ENCODE data around the gene CORO6. TPM values are rescaled to one million over a fixed set of nuclear protein-coding genes. Genes with fewer than 3 reads are reported as not detected.

Gene CORO6
- total and polyA plus RNA-seq, 2 of the 13 experiments (the other 11 are each of a cell fraction or from before 2014, with no cell fraction given): 0.42 to 0.82 TPM

- TF ChIP-seq, protein P1, sequence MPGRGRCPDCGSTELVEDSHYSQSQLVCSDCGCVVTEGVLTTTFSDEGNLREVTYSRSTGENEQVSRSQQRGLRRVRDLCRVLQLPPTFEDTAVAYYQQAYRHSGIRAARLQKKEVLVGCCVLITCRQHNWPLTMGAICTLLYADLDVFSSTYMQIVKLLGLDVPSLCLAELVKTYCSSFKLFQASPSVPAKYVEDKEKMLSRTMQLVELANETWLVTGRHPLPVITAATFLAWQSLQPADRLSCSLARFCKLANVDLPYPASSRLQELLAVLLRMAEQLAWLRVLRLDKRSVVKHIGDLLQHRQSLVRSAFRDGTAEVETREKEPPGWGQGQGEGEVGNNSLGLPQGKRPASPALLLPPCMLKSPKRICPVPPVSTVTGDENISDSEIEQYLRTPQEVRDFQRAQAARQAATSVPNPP (CRISPR knock-in tag; IDR thresholded peaks at IDR 0.05): no peak
- TF ChIP-seq ZSCAN20 (CRISPR knock-in tag; IDR thresholded peaks at IDR 0.05; ENCODE audit: borderline replicate concordance) (no peak), ZNF792 (CRISPR knock-in tag; IDR thresholded peaks at IDR 0.05) (0 out of 2 replicates have a peak, but pooled peaks have one; percentile 10), ZSCAN31 (CRISPR knock-in tag; IDR thresholded peaks at IDR 0.05; ENCODE audit: low read depth) (peak; percentile 56; the same call in 1 of the 2 replicates), RARG (CRISPR knock-in tag; IDR thresholded peaks at IDR 0.05; ENCODE audit: low read depth) (no peak), XBP1 (CRISPR knock-in tag; IDR thresholded peaks at IDR 0.05) (no peak), POLR2AphosphoS2 (IDR thresholded peaks at IDR 0.05; ENCODE audit: low read depth, low read length) (no peak), ZNF274 (CRISPR knock-in tag; IDR thresholded peaks at IDR 0.05) (peak; percentile 34; the same call in 1 of the 2 replicates), HNRNPLL (IDR thresholded peaks at IDR 0.05; ENCODE audit: low read depth, low read length, poor library complexity, severe bottlenecking) (peak; percentile 80), CEBPG (CRISPR knock-in tag; IDR thresholded peaks at IDR 0.05) (no peak), DR1 (CRISPR knock-in tag; IDR thresholded peaks at IDR 0.05) (peak; percentile 42; the same call in 1 of the 2 replicates), ZNF17 (CRISPR knock-in tag; IDR thresholded peaks at IDR 0.05) (no peak), ZNF350 (CRISPR knock-in tag; IDR thresholded peaks at IDR 0.05; ENCODE audit: borderline replicate concordance, low read depth) (peak; percentile 61), ZNF251 (CRISPR knock-in tag; IDR thresholded peaks at IDR 0.05) (no peak), ZSCAN22 (CRISPR knock-in tag; IDR thresholded peaks at IDR 0.05) (no peak), ZBTB34 (CRISPR knock-in tag; IDR thresholded peaks at IDR 0.05) (0 out of 2 replicates have a peak, but pooled peaks have one; percentile 5), RFX1 (IDR thresholded peaks at IDR 0.05) (no peak), EP300 (IDR thresholded peaks at IDR 0.05; ENCODE audit: low read depth in 2 of 2, low read length in 2 of 2) (no peak), EP300 (CRISPR knock-in tag; IDR thresholded peaks at IDR 0.05; ENCODE audit: borderline replicate concordance) (no peak)
- TF ChIP-seq, protein P2, sequence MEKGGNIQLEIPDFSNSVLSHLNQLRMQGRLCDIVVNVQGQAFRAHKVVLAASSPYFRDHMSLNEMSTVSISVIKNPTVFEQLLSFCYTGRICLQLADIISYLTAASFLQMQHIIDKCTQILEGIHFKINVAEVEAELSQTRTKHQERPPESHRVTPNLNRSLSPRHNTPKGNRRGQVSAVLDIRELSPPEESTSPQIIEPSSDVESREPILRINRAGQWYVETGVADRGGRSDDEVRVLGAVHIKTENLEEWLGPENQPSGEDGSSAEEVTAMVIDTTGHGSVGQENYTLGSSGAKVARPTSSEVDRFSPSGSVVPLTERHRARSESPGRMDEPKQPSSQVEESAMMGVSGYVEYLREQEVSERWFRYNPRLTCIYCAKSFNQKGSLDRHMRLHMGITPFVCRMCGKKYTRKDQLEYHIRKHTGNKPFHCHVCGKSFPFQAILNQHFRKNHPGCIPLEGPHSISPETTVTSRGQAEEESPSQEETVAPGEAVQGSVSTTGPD (CRISPR knock-in tag; IDR thresholded peaks at IDR 0.05): no peak
- TF ChIP-seq, protein P3, sequence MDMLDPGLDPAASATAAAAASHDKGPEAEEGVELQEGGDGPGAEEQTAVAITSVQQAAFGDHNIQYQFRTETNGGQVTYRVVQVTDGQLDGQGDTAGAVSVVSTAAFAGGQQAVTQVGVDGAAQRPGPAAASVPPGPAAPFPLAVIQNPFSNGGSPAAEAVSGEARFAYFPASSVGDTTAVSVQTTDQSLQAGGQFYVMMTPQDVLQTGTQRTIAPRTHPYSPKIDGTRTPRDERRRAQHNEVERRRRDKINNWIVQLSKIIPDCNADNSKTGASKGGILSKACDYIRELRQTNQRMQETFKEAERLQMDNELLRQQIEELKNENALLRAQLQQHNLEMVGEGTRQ (IDR thresholded peaks at IDR 0.05; ENCODE audit: low read depth, low read length): no peak
- TF ChIP-seq, protein P3 (CRISPR knock-in tag; IDR thresholded peaks at IDR 0.05; ENCODE audit: borderline replicate concordance): 0 out of 2 replicates have a peak, but pooled peaks have one; percentile 40
- TF ChIP-seq, protein P4, sequence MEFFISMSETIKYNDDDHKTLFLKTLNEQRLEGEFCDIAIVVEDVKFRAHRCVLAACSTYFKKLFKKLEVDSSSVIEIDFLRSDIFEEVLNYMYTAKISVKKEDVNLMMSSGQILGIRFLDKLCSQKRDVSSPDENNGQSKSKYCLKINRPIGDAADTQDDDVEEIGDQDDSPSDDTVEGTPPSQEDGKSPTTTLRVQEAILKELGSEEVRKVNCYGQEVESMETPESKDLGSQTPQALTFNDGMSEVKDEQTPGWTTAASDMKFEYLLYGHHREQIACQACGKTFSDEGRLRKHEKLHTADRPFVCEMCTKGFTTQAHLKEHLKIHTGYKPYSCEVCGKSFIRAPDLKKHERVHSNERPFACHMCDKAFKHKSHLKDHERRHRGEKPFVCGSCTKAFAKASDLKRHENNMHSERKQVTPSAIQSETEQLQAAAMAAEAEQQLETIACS (CRISPR knock-in tag; IDR thresholded peaks at IDR 0.05): 0 out of 2 replicates have a peak, but pooled peaks have one; percentile 13
Measured at GRCh38 chr17:29565643-29566472, 56.9 kb downstream of the CORO6 start (continued).
